Type B pancreatic cell (in vitro differentiated cells): ENCODE results near the gene ATP5F1A. TPM values are rescaled to one million over a fixed set of nuclear protein-coding genes. Genes with fewer than 3 reads are reported as not detected.

Experiments used
- total RNA-seq: library from RNA; stranded (reverse); gene quantifications from 2 replicates; pipeline ENCODE4 v1.2.1, GENCODE V29; 2021; ENCODE audit warnings: low replicate concordance

Gene ATP5F1A
- total RNA-seq, 1 donor from 2014 or later: 526 TPM

Other genes with a start within 250 kb of the ATP5F1A start
- 20.1 and 27.9 TPM in 2 replicates for gene EPG5, start 131.0 kb downstream of the ATP5F1A start, total RNA-seq
- gene PSTPIP2, start 26.0 kb downstream of the ATP5F1A start, total RNA-seq: 9.6 and 10.5 TPM in 2 replicates
- gene HAUS1, start 6.1 kb upstream of the ATP5F1A start, total RNA-seq: 22.0 and 55.1 TPM in 2 replicates